ENCODE data around the gene GNAL. TPM values are rescaled to one million over a fixed set of nuclear protein-coding genes. Genes with fewer than 3 reads are reported as not detected.
"Not testable (repeated sequence)": the region's sequence is repeated elsewhere in the genome, so short reads cannot be mapped to it uniquely, and the experiment has no call there.

GNAL gene
- total RNA-seq, 1 donor from 2014 or later: 5.0 TPM

DNA sequence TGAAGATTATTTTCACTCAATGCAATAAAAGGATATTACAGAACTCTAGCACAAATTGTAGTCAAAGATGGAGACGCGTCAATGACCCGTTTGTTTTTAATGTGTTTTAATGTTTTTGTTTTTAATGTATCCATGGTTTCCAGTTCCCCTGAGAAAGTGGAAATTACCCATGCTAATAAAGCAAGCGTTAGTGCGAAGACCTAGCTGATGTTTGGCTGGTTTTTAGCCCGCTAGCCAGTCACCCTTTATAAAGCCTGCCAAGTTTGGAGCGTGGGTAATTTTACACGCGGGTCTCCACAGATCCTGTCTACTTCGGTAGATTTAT is 161.7 kb downstream of the GNAL start:
- peak overlapping the region; percentile 77 for H3K4me3 ChIP-seq (ENCODE audit: low read depth, low read length)
- peak; percentile 52 for DNase-seq (ENCODE audit: low read depth)
- TF ChIP-seq, protein P1, sequence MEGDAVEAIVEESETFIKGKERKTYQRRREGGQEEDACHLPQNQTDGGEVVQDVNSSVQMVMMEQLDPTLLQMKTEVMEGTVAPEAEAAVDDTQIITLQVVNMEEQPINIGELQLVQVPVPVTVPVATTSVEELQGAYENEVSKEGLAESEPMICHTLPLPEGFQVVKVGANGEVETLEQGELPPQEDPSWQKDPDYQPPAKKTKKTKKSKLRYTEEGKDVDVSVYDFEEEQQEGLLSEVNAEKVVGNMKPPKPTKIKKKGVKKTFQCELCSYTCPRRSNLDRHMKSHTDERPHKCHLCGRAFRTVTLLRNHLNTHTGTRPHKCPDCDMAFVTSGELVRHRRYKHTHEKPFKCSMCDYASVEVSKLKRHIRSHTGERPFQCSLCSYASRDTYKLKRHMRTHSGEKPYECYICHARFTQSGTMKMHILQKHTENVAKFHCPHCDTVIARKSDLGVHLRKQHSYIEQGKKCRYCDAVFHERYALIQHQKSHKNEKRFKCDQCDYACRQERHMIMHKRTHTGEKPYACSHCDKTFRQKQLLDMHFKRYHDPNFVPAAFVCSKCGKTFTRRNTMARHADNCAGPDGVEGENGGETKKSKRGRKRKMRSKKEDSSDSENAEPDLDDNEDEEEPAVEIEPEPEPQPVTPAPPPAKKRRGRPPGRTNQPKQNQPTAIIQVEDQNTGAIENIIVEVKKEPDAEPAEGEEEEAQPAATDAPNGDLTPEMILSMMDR (conservative IDR thresholded peaks at IDR 0.05; ENCODE audit: low read depth, low read length): no peak

DNA sequence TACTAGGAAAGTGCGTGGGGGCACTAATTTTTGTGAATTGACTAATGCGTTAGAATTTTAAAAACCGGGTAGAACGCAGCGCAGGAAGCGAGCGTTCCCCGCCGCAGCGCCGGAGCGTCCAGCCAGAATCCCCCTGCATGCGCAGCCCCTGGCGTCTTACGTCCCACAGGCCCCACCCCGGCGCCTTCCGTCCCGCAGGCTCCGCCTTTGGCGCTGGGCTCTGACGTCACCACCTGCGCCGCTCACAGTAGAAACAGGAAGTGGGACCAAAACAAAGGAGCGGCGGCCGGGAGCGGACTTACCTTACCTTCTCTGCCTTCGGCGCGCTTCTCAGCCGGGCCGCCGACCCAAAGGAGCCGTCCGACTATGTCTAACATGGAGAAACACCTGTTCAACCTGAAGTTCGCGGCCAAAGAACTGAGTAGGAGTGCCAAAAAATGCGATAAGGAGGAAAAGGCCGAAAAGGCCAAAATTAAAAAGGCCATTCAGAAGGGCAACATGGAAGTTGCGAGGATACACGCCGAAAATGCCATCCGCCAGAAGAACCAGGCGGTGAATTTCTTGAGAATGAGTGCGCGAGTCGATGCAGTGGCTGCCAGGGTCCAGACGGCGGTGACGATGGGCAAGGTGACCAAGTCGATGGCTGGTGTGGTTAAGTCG is 162.2 kb downstream of the GNAL start, which contains the start of gene CHMP1B:
Gene CHMP1B, plus strand, starts transcription at position 268 of the 660 bp plus-strand sequence. Its CDS starts 99 bp downstream, at position 367.
- H3K4me3 ChIP-seq (ENCODE audit: low read depth, low read length): peak within 1 kb of the TSS; percentile 77
- TF ChIP-seq, protein P1 (conservative IDR thresholded peaks at IDR 0.05; ENCODE audit: low read depth, low read length): no peak
- peak; percentile 66 for DNase-seq (ENCODE audit: low read depth)

DNA sequence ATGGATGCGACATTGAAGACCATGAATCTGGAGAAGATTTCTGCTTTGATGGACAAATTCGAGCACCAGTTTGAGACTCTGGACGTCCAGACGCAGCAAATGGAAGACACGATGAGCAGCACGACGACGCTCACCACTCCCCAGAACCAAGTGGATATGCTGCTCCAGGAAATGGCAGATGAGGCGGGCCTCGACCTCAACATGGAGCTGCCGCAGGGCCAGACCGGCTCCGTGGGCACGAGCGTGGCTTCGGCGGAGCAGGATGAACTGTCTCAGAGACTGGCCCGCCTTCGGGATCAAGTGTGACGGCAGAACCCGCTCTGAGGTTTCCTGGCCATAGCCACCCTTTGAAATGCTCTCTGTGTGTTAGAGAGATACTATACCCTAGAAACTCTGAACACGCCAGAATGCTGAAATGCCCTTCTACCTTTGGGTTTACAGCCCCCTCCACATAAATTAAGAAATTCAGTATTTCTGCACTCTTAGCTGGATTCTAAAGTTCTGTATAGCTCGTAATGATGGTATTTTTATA is 162.8 kb downstream of the GNAL start:
- H3K4me3 ChIP-seq (ENCODE audit: low read depth, low read length): peak overlapping the region; percentile 77
- TF ChIP-seq, protein P1 (conservative IDR thresholded peaks at IDR 0.05; ENCODE audit: low read depth, low read length): no peak
- no peak for DNase-seq (ENCODE audit: low read depth)

DNA sequence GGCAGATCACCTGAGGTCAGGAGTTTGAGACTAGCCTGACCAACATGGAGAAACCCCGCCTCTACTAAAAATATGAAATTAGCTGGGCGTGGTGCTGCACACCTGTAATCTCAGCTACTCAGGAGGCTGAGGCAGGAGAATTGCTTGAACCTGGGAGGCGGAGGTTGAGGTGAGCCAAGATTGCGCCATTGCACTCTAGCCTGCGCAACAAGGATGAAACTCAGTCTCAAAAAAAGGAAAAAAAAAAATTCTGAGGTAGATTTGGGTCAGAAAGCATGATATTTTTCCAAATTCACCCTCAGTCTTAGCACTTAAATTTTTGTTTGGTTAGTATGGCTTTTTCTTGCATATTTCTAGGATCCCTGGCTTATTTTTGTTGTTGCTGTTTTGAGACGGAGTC is 165.5 kb downstream of the GNAL start:
- H3K4me3 ChIP-seq (ENCODE audit: low read depth, low read length); DNase-seq (ENCODE audit: low read depth): not testable (repeated sequence)

DNA sequence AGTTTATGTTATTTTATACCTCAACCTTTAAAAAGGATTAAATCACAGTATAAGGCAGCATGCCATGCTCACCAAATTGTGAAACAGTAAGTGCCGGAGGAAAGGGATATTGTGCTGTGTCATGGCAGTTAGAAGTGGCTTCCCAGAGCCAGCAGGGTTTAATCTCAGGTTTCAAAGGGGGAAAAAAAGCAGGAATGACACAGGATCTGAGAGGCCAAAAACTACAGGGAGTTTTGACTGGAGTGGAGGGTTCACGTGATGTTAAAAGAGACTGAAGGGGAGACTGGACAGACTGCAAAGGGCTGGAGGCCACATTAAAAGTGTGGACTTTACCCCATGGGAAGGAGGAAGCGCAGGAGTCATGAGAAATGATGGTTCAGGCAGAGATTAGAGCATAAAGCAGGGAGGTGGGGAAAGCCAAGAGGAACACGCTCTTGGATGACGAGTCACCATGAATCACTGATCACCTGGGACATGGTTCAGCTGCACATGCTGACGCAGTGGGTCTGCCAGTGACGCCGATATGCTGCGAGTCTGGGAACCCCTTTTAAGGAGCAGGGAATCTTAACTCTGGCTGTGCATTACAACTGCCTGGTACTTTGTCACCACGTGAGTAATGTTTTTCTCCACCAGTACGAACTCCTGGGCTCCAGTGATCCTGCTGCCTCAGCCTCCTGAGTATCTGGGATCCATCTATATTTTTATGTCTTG is 168.3 kb downstream of the GNAL start:
- peak; percentile 99 for DNase-seq (ENCODE audit: low read depth)
- peak overlapping the region; percentile 17 for H3K4me3 ChIP-seq (ENCODE audit: low read depth, low read length)
- TF ChIP-seq, protein P1 (conservative IDR thresholded peaks at IDR 0.05; ENCODE audit: low read depth, low read length): no peak

DNA sequence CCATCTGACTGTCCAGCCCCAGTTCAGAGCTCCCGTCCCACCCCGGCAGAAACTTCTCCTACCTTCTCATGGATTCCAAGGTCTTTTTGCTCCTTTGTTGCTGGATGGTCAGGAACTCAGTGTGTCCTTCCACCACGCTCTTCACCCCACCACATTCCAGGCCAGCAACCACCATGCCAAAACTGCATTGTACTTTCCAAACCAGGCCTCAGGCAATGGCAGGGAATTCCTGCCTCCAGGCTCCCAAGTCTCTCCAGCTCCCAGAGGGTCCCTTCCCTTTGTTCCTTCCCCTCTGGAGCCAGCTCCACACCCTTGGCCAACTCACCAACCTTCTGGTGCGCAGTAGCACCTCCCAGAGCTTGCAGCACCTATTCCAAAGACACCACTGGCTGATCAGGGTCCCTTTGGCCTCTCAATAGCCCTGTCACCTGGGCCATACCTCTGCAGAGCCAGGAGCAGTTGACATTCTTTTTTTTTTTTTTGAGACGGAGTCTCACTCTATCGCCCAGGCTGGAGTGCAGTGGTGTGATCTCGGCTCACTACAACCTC is 170.3 kb downstream of the GNAL start:
- TF ChIP-seq, protein P1 (conservative IDR thresholded peaks at IDR 0.05; ENCODE audit: low read depth, low read length): no peak
- H3K4me3 ChIP-seq (ENCODE audit: low read depth, low read length): no peak overlapping the region
- DNase-seq (ENCODE audit: low read depth): no peak

DNA sequence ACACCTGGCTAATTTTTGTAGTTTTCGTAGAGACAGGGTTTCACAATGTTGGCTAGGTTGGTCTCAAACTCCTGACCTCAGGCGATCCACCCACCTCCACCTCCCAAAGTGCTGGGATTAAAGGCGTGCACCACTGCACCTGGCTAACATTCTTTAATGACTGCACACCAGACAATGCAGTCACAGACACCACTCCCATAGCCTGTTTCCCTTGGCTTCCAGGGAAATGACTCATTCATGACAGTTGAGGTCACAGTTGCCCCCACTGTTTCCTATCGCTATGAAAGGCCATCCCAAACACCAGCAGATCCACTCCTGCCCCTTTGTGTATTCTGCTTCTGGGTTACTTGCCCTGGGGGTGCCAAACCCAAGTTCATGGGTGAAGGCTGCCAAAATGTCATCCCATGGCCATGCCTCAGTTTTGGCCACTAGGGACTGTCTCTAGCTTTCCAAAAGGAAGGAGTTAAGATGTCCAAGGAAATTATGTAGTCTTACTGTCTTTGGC is 170.9 kb downstream of the GNAL start:
- TF ChIP-seq, protein P1 (conservative IDR thresholded peaks at IDR 0.05; ENCODE audit: low read depth, low read length): peak; percentile 43
- no peak overlapping the region for H3K4me3 ChIP-seq (ENCODE audit: low read depth, low read length)
- peak; percentile 80 for DNase-seq (ENCODE audit: low read depth)

All from epithelial cell of proximal tubule (primary cell).